Liver (tissue), 9 donors: ENCODE measurements around the gene FUBP3. TPM values are rescaled to one million over a fixed set of nuclear protein-coding genes. Genes with fewer than 3 reads are reported as not detected.

Experiments
- DNase-seq: peaks from one replicate; pipeline ENCODE4 v3.0.0-alpha.2; 2017; ENCODE audit warnings: low spot score
- H3K27ac ChIP-seq, 2 donors: one replicate each; pipeline ENCODE4 v1.7.0; 2013; ENCODE audit warnings: inconsistent platforms in 2 of 2, low read length in 2 of 2, control low read depth in 1 of 2, low read depth in 1 of 2, mild to moderate bottlenecking in 1 of 2
- H3K27me3 ChIP-seq, 4 donors: one replicate each; pipeline versions ENCODE4 v1.6.1 to v1.7.0; 2013; ENCODE audit warnings: low read length in 3 of 4, inconsistent platforms in 1 of 4, mild to moderate bottlenecking in 1 of 4, moderate library complexity in 1 of 4; ENCODE audit not compliant: control insufficient read depth in 4 of 4, insufficient read depth in 4 of 4
- H3K36me3 ChIP-seq, 4 donors: one replicate each; pipeline versions ENCODE4 v1.6.1 to v1.7.0; 2013; ENCODE audit warnings: low read length in 3 of 4, mild to moderate bottlenecking in 3 of 4, low read depth in 1 of 4, moderate library complexity in 1 of 4; ENCODE audit not compliant: control insufficient read depth in 4 of 4, insufficient read depth in 3 of 4
- H3K4me1 ChIP-seq, 4 donors: one replicate each; pipeline versions ENCODE4 v1.6.1 to v1.7.0; 2013; ENCODE audit warnings: low read length in 3 of 4, mild to moderate bottlenecking in 3 of 4, moderate library complexity in 1 of 4; ENCODE audit not compliant: control insufficient read depth in 4 of 4, insufficient read depth in 4 of 4
- H3K4me3 ChIP-seq, 3 donors: one replicate each; pipeline versions ENCODE4 v1.6.1 to v1.7.0; 2013; ENCODE audit warnings: low read length in 3 of 3, control low read depth in 1 of 3, low read depth in 1 of 3, mild to moderate bottlenecking in 1 of 3
- H3K9ac ChIP-seq, 2 donors: one replicate each; pipeline ENCODE4 v1.7.0; 2013; ENCODE audit warnings: low read length in 2 of 2, mild to moderate bottlenecking in 2 of 2, moderate library complexity in 2 of 2, control low read depth in 1 of 2, low read depth in 1 of 2
- H3K9me3 ChIP-seq, 4 donors: one replicate each; pipeline versions ENCODE4 v1.6.1 to v1.7.0; 2013; ENCODE audit warnings: low read length in 3 of 4; ENCODE audit not compliant: control insufficient read depth in 4 of 4
- FOXA1 ChIP-seq: IDR thresholded peaks from 2 replicates; pipeline ENCODE4 v1.6.1; 2016; ENCODE audit warnings: antibody characterized with exemption
- FOXA2 ChIP-seq: IDR thresholded peaks from 2 replicates; pipeline ENCODE4 v1.6.1; 2016; ENCODE audit warnings: antibody characterized with exemption
- GABPA ChIP-seq, 2 donors: IDR thresholded peaks in 1 of 2; conservative IDR thresholded peaks in 1 of 2; 2 replicates each; pipeline ENCODE4 v1.6.1; 2016; ENCODE audit warnings: antibody characterized with exemption in 2 of 2, mild to moderate bottlenecking in 1 of 2, moderate library complexity in 1 of 2
- HNF4A ChIP-seq, 2 donors: conservative IDR thresholded peaks; 2 replicates each; pipeline ENCODE4 v1.6.1; 2016; ENCODE audit warnings: antibody characterized with exemption in 2 of 2, mild to moderate bottlenecking in 2 of 2
- HNF4G ChIP-seq: IDR thresholded peaks from 2 replicates; pipeline ENCODE4 v1.6.1; 2016; ENCODE audit warnings: antibody characterized with exemption
- JUND ChIP-seq, 2 donors: IDR thresholded peaks; 2 replicates each; pipeline ENCODE4 v1.6.1; 2016; ENCODE audit warnings: antibody characterized with exemption in 2 of 2
- NR2F2 ChIP-seq: IDR thresholded peaks from 2 replicates; pipeline ENCODE4 v1.6.1; 2016; ENCODE audit warnings: antibody characterized with exemption
- RAD21 ChIP-seq, 2 donors: IDR thresholded peaks; 2 replicates each; pipeline ENCODE4 v1.6.1; 2016; ENCODE audit warnings: antibody characterized with exemption in 2 of 2, mild to moderate bottlenecking in 2 of 2
- RXRA ChIP-seq, 2 donors: IDR thresholded peaks; 2 replicates each; pipeline ENCODE4 v1.6.1; 2017 to 2018; ENCODE audit warnings: antibody characterized with exemption in 2 of 2, mild to moderate bottlenecking in 1 of 2
- SP1 ChIP-seq: IDR thresholded peaks from 2 replicates; pipeline ENCODE4 v1.6.1; 2018; ENCODE audit warnings: antibody characterized with exemption, mild to moderate bottlenecking
- TAF1 ChIP-seq: conservative IDR thresholded peaks from 2 replicates; pipeline ENCODE4 v1.6.1; 2016; ENCODE audit warnings: antibody characterized with exemption, mild to moderate bottlenecking
- YY1 ChIP-seq: IDR thresholded peaks from 2 replicates; pipeline ENCODE4 v1.6.1; 2016; ENCODE audit warnings: antibody characterized with exemption, mild to moderate bottlenecking
- WGBS: extraction: QIAGEN DNeasy Blood & Tissue Kit; methylation state at CpG from one replicate; pipeline ENCODE4 v1.1.7; 2013; 5-methylcytosine and 5-hydroxymethylcytosine counted together
- polyA plus RNA-seq, 2 donors: library from polyadenylated mRNA; stranded (reverse) in 1 of 2; unstranded in 1 of 2; fragments of 200-250 nt in 1 of 2; fragments of >200 nt in 1 of 2; fragmentation: Nextera tagmentation in 1 of 2; extraction: Ambion mirVana in 1 of 2; gene quantifications; one replicate each; pipeline versions ENCODE4 v1.2.1 to v1.2.3, GENCODE V29; 2013 to 2015
- total RNA-seq, 2 donors: library from RNA; depleted of rRNA; stranded (reverse); fragments of >200 nt; gene quantifications; one replicate each; pipeline ENCODE4 v1.2.3, GENCODE V29; 2014
- TF ChIP-seq, protein P1 (sequence below): fragments of 150-350 bp; IDR thresholded peaks from 2 replicates; pipeline ENCODE4 v1.5.1; 2017; ENCODE audit warnings: improper control_type of control experiment, low read depth, low read length; ENCODE audit not compliant: missing input control
- TF ChIP-seq, protein P2 (sequence below): IDR thresholded peaks from 2 replicates; pipeline ENCODE4 v1.6.1; 2016; ENCODE audit warnings: antibody characterized with exemption
- TF ChIP-seq, protein P3 (sequence below): IDR thresholded peaks from 2 replicates; pipeline ENCODE4 v1.6.1; 2016; ENCODE audit warnings: antibody characterized with exemption
- TF ChIP-seq, protein P4 (sequence below): IDR thresholded peaks from 2 replicates; pipeline ENCODE4 v1.6.1; 2016; ENCODE audit warnings: antibody characterized with exemption, mild to moderate bottlenecking
- TF ChIP-seq, protein P5 (sequence below): IDR thresholded peaks from 2 replicates; pipeline ENCODE4 v1.6.1; 2016; ENCODE audit warnings: antibody characterized with exemption
- donor health status: healthy.
- donor health status: healthy.
- donor health status: healthy.
- donor health status: healthy.
- donor health status: healthy.

The FUBP3 gene
- total and polyA plus RNA-seq, 4 donors = 16.1 to 39.0 (median 24.8) TPM

DNA sequence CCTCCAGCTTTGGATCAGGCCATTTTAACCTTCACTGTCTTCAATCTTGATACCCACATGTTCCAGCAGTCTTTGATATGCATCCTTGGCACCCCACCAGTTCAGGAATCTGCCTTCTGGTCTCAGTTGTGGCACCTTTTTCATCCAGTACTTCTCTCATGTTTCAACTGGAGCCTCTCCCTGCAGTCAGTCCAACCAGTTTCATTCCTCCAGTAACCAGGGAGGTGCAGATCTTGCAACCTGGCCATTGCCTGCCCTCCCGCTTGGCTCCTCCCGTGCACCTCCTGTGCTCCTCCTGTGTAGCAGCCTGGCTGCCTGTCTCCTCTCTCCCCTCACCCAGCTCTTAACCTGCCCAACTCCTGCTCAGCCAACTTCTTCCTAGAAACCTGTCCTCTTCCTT is 20.2 kb downstream of the FUBP3 start:
- H3K9ac ChIP-seq = no peak overlapping the region
- TF ChIP-seq NR2F2 (no peak), TAF1 (no peak), GABPA (IDR thresholded peaks at IDR 0.05 in 1 of 2, conservative IDR thresholded peaks at IDR 0.05 in 1 of 2) (no peak), FOXA2 (no peak), HNF4A (conservative IDR thresholded peaks at IDR 0.05) (no peak), FOXA1 (no peak), RXRA (IDR thresholded peaks at IDR 0.05) (no peak), SP1 (no peak)
- TF ChIP-seq, protein P1, sequence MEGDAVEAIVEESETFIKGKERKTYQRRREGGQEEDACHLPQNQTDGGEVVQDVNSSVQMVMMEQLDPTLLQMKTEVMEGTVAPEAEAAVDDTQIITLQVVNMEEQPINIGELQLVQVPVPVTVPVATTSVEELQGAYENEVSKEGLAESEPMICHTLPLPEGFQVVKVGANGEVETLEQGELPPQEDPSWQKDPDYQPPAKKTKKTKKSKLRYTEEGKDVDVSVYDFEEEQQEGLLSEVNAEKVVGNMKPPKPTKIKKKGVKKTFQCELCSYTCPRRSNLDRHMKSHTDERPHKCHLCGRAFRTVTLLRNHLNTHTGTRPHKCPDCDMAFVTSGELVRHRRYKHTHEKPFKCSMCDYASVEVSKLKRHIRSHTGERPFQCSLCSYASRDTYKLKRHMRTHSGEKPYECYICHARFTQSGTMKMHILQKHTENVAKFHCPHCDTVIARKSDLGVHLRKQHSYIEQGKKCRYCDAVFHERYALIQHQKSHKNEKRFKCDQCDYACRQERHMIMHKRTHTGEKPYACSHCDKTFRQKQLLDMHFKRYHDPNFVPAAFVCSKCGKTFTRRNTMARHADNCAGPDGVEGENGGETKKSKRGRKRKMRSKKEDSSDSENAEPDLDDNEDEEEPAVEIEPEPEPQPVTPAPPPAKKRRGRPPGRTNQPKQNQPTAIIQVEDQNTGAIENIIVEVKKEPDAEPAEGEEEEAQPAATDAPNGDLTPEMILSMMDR = no peak
- TF ChIP-seq, protein P2, sequence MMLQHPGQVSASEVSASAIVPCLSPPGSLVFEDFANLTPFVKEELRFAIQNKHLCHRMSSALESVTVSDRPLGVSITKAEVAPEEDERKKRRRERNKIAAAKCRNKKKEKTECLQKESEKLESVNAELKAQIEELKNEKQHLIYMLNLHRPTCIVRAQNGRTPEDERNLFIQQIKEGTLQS = no peak
- TF ChIP-seq, protein P3, sequence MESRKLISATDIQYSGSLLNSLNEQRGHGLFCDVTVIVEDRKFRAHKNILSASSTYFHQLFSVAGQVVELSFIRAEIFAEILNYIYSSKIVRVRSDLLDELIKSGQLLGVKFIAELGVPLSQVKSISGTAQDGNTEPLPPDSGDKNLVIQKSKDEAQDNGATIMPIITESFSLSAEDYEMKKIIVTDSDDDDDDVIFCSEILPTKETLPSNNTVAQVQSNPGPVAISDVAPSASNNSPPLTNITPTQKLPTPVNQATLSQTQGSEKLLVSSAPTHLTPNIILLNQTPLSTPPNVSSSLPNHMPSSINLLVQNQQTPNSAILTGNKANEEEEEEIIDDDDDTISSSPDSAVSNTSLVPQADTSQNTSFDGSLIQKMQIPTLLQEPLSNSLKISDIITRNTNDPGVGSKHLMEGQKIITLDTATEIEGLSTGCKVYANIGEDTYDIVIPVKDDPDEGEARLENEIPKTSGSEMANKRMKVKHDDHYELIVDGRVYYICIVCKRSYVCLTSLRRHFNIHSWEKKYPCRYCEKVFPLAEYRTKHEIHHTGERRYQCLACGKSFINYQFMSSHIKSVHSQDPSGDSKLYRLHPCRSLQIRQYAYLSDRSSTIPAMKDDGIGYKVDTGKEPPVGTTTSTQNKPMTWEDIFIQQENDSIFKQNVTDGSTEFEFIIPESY = no peak
- WGBS = 76% methylated on average over 2 of the region's 2 CpGs
- H3K4me1 ChIP-seq = peaks cover 8 to 61% (median 42%) of the 10 kb centered on the region in 4 donors
- H3K9me3 ChIP-seq = no peaks in the 10 kb centered on the region
- no peak for DNase-seq
- H3K36me3 ChIP-seq = peaks cover 0 to 5% (median 0%) of the 10 kb centered on the region in 4 donors
- no peaks in the 10 kb centered on the region for H3K27me3 ChIP-seq
- no peak overlapping the region for H3K4me3 ChIP-seq
- H3K27ac ChIP-seq = peak overlapping the region in 1 of 2 donors; percentile 31

DNA sequence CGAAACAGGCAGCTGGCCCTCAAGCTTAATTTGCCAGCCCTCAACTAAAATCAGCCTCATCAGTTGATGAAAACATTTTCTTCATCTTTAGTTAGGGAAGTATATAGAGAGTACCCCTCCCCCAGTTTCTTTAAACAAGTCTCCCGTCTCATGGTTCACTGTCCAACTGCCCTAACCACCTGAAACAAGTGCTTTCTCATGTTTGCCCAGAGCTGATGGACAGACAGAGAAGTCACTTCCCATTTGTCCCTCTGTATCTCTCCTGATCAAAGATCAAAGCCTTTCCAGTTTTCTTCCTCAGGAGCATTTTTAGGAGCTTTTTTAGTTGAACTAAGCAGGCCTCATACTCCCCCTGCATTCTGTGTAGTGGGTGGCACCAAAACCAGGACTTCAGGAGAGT is 21.7 kb downstream of the FUBP3 start:
- peaks cover 0 to under 1% (median 0%) of the 10 kb centered on the region in 4 donors for H3K36me3 ChIP-seq
- H3K4me3 ChIP-seq = no peak overlapping the region
- H3K27me3 ChIP-seq = no peaks in the 10 kb centered on the region
- TF ChIP-seq HNF4G (peak; percentile 34), JUND (IDR thresholded peaks at IDR 0.05) (no peak), FOXA1 (no peak), YY1 (no peak), HNF4A (conservative IDR thresholded peaks at IDR 0.05) (peak; percentile 66), FOXA2 (peak; percentile 8), SP1 (peak; percentile 8), RAD21 (IDR thresholded peaks at IDR 0.05) (peak; percentile 12 to 22), NR2F2 (no peak), RXRA (IDR thresholded peaks at IDR 0.05) (peak in 1 of 2 donors; percentile 37), TAF1 (no peak)
- TF ChIP-seq, protein P4, sequence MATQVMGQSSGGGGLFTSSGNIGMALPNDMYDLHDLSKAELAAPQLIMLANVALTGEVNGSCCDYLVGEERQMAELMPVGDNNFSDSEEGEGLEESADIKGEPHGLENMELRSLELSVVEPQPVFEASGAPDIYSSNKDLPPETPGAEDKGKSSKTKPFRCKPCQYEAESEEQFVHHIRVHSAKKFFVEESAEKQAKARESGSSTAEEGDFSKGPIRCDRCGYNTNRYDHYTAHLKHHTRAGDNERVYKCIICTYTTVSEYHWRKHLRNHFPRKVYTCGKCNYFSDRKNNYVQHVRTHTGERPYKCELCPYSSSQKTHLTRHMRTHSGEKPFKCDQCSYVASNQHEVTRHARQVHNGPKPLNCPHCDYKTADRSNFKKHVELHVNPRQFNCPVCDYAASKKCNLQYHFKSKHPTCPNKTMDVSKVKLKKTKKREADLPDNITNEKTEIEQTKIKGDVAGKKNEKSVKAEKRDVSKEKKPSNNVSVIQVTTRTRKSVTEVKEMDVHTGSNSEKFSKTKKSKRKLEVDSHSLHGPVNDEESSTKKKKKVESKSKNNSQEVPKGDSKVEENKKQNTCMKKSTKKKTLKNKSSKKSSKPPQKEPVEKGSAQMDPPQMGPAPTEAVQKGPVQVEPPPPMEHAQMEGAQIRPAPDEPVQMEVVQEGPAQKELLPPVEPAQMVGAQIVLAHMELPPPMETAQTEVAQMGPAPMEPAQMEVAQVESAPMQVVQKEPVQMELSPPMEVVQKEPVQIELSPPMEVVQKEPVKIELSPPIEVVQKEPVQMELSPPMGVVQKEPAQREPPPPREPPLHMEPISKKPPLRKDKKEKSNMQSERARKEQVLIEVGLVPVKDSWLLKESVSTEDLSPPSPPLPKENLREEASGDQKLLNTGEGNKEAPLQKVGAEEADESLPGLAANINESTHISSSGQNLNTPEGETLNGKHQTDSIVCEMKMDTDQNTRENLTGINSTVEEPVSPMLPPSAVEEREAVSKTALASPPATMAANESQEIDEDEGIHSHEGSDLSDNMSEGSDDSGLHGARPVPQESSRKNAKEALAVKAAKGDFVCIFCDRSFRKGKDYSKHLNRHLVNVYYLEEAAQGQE = no peak
- TF ChIP-seq, protein P2 = no peak
- TF ChIP-seq, protein P1 = no peak
- TF ChIP-seq, protein P3 = no peak
- TF ChIP-seq, protein P5, sequence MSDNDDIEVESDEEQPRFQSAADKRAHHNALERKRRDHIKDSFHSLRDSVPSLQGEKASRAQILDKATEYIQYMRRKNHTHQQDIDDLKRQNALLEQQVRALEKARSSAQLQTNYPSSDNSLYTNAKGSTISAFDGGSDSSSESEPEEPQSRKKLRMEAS = no peak
- no peak overlapping the region for H3K27ac ChIP-seq
- 42% methylated on average over 2 of the region's 2 CpGs for whole genome bisulfite sequencing
- no peak overlapping the region for H3K9ac ChIP-seq
- no peaks in the 10 kb centered on the region for H3K9me3 ChIP-seq
- no peak for DNase-seq
- H3K4me1 ChIP-seq = peaks cover 8 to 50% (median 32%) of the 10 kb centered on the region in 4 donors
